Keratinocyte (primary cell): ENCODE results near the gene TMED10. TPM values are rescaled to one million over a fixed set of nuclear protein-coding genes. Genes with fewer than 3 reads are reported as not detected.

ENCODE experiments used
- DNase-seq: peaks from one replicate; pipeline ENCODE4 v3.0.0-alpha.2; 2011; ENCODE audit warnings: low read depth, missing footprints, low spot score
- FAIRE-seq: peaks from 2 replicates; lab custom pipeline; 2011; peaks lifted over from hg19 to GRCh38; lab: Jason Lieb, UNC
- H2AFZ ChIP-seq: 2 replicates; pipeline ENCODE4 v1.6.0; 2012; ENCODE audit warnings: low read length, control low read depth, inconsistent platforms; ENCODE audit not compliant: control insufficient read depth
- H3K27ac ChIP-seq: 2 replicates; pipeline ENCODE4 v1.5.1; 2011; ENCODE audit warnings: low read length; ENCODE audit not compliant: control insufficient read depth, insufficient read depth
- H3K27me3 ChIP-seq: 3 replicates; pipeline ENCODE4 v1.6.0; 2011; ENCODE audit warnings: low read length; ENCODE audit not compliant: control insufficient read depth, insufficient read depth; ENCODE audit errors: extremely low read depth
- H3K36me3 ChIP-seq, 2 experiments: 2 replicates in 1 of 2; 3 replicates in 1 of 2; pipeline ENCODE4 v1.5.1; 2011; ENCODE audit warnings: low read length in 2 of 2, mild to moderate bottlenecking in 1 of 2; ENCODE audit not compliant: control insufficient read depth in 2 of 2, insufficient read depth in 2 of 2; ENCODE audit errors: extremely low read depth in 1 of 2
- H3K4me1 ChIP-seq: 3 replicates; pipeline ENCODE4 v1.5.1; 2011; ENCODE audit warnings: low read length; ENCODE audit not compliant: control insufficient read depth, insufficient read depth; ENCODE audit errors: extremely low read depth
- H3K4me2 ChIP-seq: 3 replicates; pipeline ENCODE4 v1.6.0; 2011; ENCODE audit warnings: low read depth, low read length; ENCODE audit not compliant: control insufficient read depth, insufficient read depth; ENCODE audit errors: extremely low read depth
- H3K4me3 ChIP-seq, 3 experiments: fragments of 200-600 bp in 1 of 3; sonication (generic) in 1 of 3; 2 replicates in 2 of 3; 3 replicates in 1 of 3; pipeline ENCODE4 v1.5.1; 2011 to 2016; ENCODE audit warnings: low read length in 3 of 3, mild to moderate bottlenecking in 3 of 3, control low read depth in 2 of 3, inconsistent platforms in 1 of 3, low read depth in 1 of 3, mixed read lengths in 1 of 3, mixed run types in 1 of 3, moderate library complexity in 1 of 3; ENCODE audit not compliant: control insufficient read depth in 2 of 3, insufficient read depth in 2 of 3; ENCODE audit errors: extremely low read depth in 1 of 3
- H3K79me2 ChIP-seq: 2 replicates; pipeline ENCODE4 v1.6.0; 2012; ENCODE audit warnings: low read length; ENCODE audit not compliant: control insufficient read depth, insufficient read depth
- H3K9ac ChIP-seq: 3 replicates; pipeline ENCODE4 v1.6.0; 2011; ENCODE audit warnings: low read length; ENCODE audit not compliant: control insufficient read depth, insufficient read depth; ENCODE audit errors: extremely low read depth
- H3K9me1 ChIP-seq: 3 replicates; pipeline ENCODE4 v1.6.0; 2011; ENCODE audit warnings: low read length; ENCODE audit not compliant: control insufficient read depth, insufficient read depth; ENCODE audit errors: extremely low read depth
- H3K9me3 ChIP-seq: 2 replicates; pipeline ENCODE4 v1.5.1; 2012; ENCODE audit warnings: low read depth, low read length; ENCODE audit not compliant: control insufficient read depth
- H4K20me1 ChIP-seq: 3 replicates; pipeline ENCODE4 v1.6.0; 2011; ENCODE audit warnings: low read length; ENCODE audit not compliant: control insufficient read depth, insufficient read depth; ENCODE audit errors: extremely low read depth
- CTCF ChIP-seq, 3 experiments: IDR thresholded peaks in 1 of 3; conservative IDR thresholded peaks in 1 of 3; optimal IDR thresholded peaks in 1 of 3; 2 replicates in 2 of 3; 3 replicates in 1 of 3; pipeline versions ENCODE3 to v1.5.1; 2011; ENCODE audit warnings: low read length in 3 of 3, mild to moderate bottlenecking in 3 of 3, moderate library complexity in 2 of 3, control low read depth in 1 of 3, inconsistent platforms in 1 of 3; ENCODE audit not compliant: insufficient read depth in 2 of 3; ENCODE audit errors: extremely low read depth in 1 of 3
- EZH2 ChIP-seq: IDR thresholded peaks from one replicate; pipeline ENCODE4 v1.6.1; 2012; ENCODE audit warnings: inconsistent platforms, mild to moderate bottlenecking, low read length, moderate library complexity
- dilution Hi-C: fragments of 300-500 bp; cut with MboI; formaldehyde crosslinking; loops from one replicate; pipeline ENCODE4 v1.7.0; 2020; ENCODE audit warnings: low sequenced_read_pairs; ENCODE audit not compliant: extremely low pct_ligation_motif_present
- polyA plus RNA-seq, 5 experiments: library from polyadenylated mRNA; depleted of rRNA in 3 of 5; stranded (reverse) in 3 of 5; stranded (forward) in 1 of 5; unstranded in 1 of 5; fragments of >200 nt; gene quantifications; 1 replicate in 1 of 5; 2 replicates in 3 of 5; 3 replicates in 1 of 5; pipeline versions ENCODE4 v1.2.1 to v1.2.3, GENCODE V29; 2011 to 2012; ENCODE audit warnings: missing spikeins in 2 of 5, low read depth in 1 of 5, low replicate concordance in 1 of 5

TMED10 gene
- polyA plus RNA-seq, 1 donor (not counting 4 experiments of a cell fraction or from before 2014, with no cell fraction given): 428 TPM

- Histone ChIP-seq H3K4me1 (peaks cover 7% of the 10 kb centered on the region), H3K9me3 (no peaks in the 10 kb centered on the region), H3K4me2 (no peak overlapping the region), H3K9ac (no peak overlapping the region), H3K9me1 (no peaks in the 10 kb centered on the region), H3K27ac (no peak overlapping the region), H3K4me3 (no peak overlapping the region), H4K20me1 (no peaks in the 10 kb centered on the region), H3K27me3 (no peaks in the 10 kb centered on the region), H3K36me3 (no peaks in the 10 kb centered on the region), H3K79me2 (no peaks in the 10 kb centered on the region), H2AFZ (no peak overlapping the region)
- FAIRE-seq (no peak), DNase-seq (no peak)
- dilution Hi-C loops: no loop called here
- TF ChIP-seq EZH2: no peak
- TF ChIP-seq CTCF (optimal IDR thresholded peaks at IDR 0.05 in 1 of 3, IDR thresholded peaks at IDR 0.05 in 1 of 3, conservative IDR thresholded peaks at IDR 0.05 in 1 of 3; ENCODE audit: extremely low read depth in 1 of 3, insufficient read depth in 2 of 3, low read length in 3 of 3): no peak
Observed at GRCh38 chr14:75185251-75186040, 9.0 kb upstream of the TMED10 start.

GRCh38 chr14:75184492-75184891, 8.1 kb upstream of the TMED10 start:
- no peak overlapping the region for H3K4me2 ChIP-seq
- H3K36me3 ChIP-seq: no peaks in the 10 kb centered on the region
- no peaks in the 10 kb centered on the region for H3K9me1 ChIP-seq
- no peaks in the 10 kb centered on the region for H3K9me3 ChIP-seq
- no peak overlapping the region for H3K27ac ChIP-seq
- H3K79me2 ChIP-seq: no peaks in the 10 kb centered on the region
- DNase-seq (no peak), FAIRE-seq (no peak)
- no peak overlapping the region for H3K4me3 ChIP-seq
- H3K9ac ChIP-seq: no peak overlapping the region
- no peaks in the 10 kb centered on the region for H4K20me1 ChIP-seq
- peaks cover 7% of the 10 kb centered on the region for H3K4me1 ChIP-seq
- TF ChIP-seq EZH2 (no peak), CTCF (optimal IDR thresholded peaks at IDR 0.05 in 1 of 3, IDR thresholded peaks at IDR 0.05 in 1 of 3, conservative IDR thresholded peaks at IDR 0.05 in 1 of 3; ENCODE audit: extremely low read depth in 1 of 3, insufficient read depth in 2 of 3, low read length in 3 of 3) (no peak)
- dilution Hi-C loops: no loop called here
- no peaks in the 10 kb centered on the region for H3K27me3 ChIP-seq
- no peak overlapping the region for H2AFZ ChIP-seq
